K562 (cell line): ENCODE results near the gene MAP3K7. TPM values are rescaled to one million over a fixed set of nuclear protein-coding genes. Genes with fewer than 3 reads are reported as not detected.

Experiments used
- ELK1 ChIP-seq: sonication (generic); formaldehyde crosslinking; IDR thresholded peaks from 2 replicates; pipeline ENCODE4 v1.8.1; 2022; ENCODE audit warnings: missing genetic modification reagents
- NR4A1 ChIP-seq, 2 experiments: fragments of 250-450 bp in 1 of 2; fragments of 450-650 bp in 1 of 2; sonication (Bioruptor Pico) in 1 of 2; IDR thresholded peaks; 2 replicates each; pipeline versions ENCODE4 v1.4.0 to v1.6.1; 2016 to 2020; ENCODE audit warnings: mild to moderate bottlenecking in 2 of 2, missing compliant biosample characterization in 1 of 2, missing genetic modification characterization in 1 of 2, moderate library complexity in 1 of 2
- POU5F1 ChIP-seq: fragments of 150-350 bp; IDR thresholded peaks from 2 replicates; pipeline ENCODE4 v1.6.1; 2014; ENCODE audit warnings: borderline replicate concordance, low read length, low read depth, mild to moderate bottlenecking; ENCODE audit not compliant: partially characterized antibody
- RREB1 ChIP-seq: fragments of 250-450 bp; sonication (Bioruptor Pico); IDR thresholded peaks from 2 replicates; pipeline ENCODE4 v1.4.0; 2020
- UBTF ChIP-seq, 2 experiments: IDR thresholded peaks; 2 replicates each; pipeline ENCODE4 v1.6.1; 2012; ENCODE audit warnings: improper control_type of control experiment in 2 of 2, low read depth in 2 of 2, low read length in 2 of 2, borderline replicate concordance in 1 of 2
- YBX1 ChIP-seq: fragments of 450-650 bp; IDR thresholded peaks from 2 replicates; pipeline ENCODE4 v1.7.1; 2016; ENCODE audit warnings: mild to moderate bottlenecking
- ZNF282 ChIP-seq: sonication (generic); formaldehyde crosslinking; IDR thresholded peaks from 2 replicates; pipeline ENCODE4 v1.8.1; 2023; ENCODE audit warnings: missing genetic modification reagents
- polyA plus RNA-seq, 8 experiments: library from polyadenylated mRNA; depleted of rRNA in 4 of 8; stranded (reverse) in 5 of 8; unstranded in 3 of 8; fragments of >200 nt; fragmentation: Nextera tagmentation in 2 of 8; fragmentation: Illumina TruSeq in 1 of 8; extraction: Ambion mirVana in 2 of 8; extraction: Trizol in 1 of 8; gene quantifications; 2 replicates each; pipeline versions ENCODE4 v1.2.1 to v1.2.3, GENCODE V29; 2011 to 2014; ENCODE audit warnings: inconsistent platforms in 1 of 8, missing spikeins in 1 of 8
- total RNA-seq, 7 experiments: library from RNA; depleted of rRNA in 6 of 7; stranded (reverse); fragments of >200 nt in 6 of 7; fragmentation: Illumina TruSeq in 2 of 7; extraction: Trizol in 2 of 7; gene quantifications; 2 replicates each; pipeline versions ENCODE4 v1.2.1 to v1.2.3, GENCODE V29; 2011 to 2021; ENCODE audit warnings: low replicate concordance in 1 of 7

Gene MAP3K7
- total and polyA plus RNA-seq, 9 of the 15 experiments (the other 6 are each of a cell fraction or from before 2014, with no cell fraction given): 13.4 to 60.9 (median 34.8) TPM

GRCh38 chr6:90514496-90514895 is 72.4 kb downstream of the MAP3K7 start (continued):
- no peak for TF ChIP-seq RREB1 (CRISPR knock-in tag)
- TF ChIP-seq YBX1: no peak
- no peak for TF ChIP-seq UBTF (IDR thresholded peaks at IDR 0.05; ENCODE audit: borderline replicate concordance in 1 of 2, low read depth in 2 of 2, low read length in 2 of 2)
- no peak for TF ChIP-seq ZNF282 (CRISPR knock-in tag)
- TF ChIP-seq POU5F1: no peak
- no peak for TF ChIP-seq ELK1
- TF ChIP-seq NR4A1 (CRISPR knock-in tag; IDR thresholded peaks at IDR 0.05): no peak
- TF ChIP-seq NR4A1 (tag; IDR thresholded peaks at IDR 0.05): no peak
